Prostate gland (tissue), 2 donors: ENCODE measurements around the gene ANKMY2. TPM values are rescaled to one million over a fixed set of nuclear protein-coding genes. Genes with fewer than 3 reads are reported as not detected.
A peak's percentile ranks its signal among the peaks of the same experiment; 100 is the strongest.
"Not testable (repeated sequence)": the region's sequence is repeated elsewhere in the genome, so short reads cannot be mapped to it uniquely, and the experiment has no call there.

Experiments
- DNase-seq: peaks from one replicate; pipeline ENCODE4 v3.0.0-alpha.2; 2019; ENCODE audit warnings: low spot score
- H3K27ac ChIP-seq, 2 donors: fragments of 200-600 bp; sonication (generic); 2 replicates each; pipeline ENCODE4 v1.5.1; 2017 to 2019
- H3K27me3 ChIP-seq: fragments of 200-600 bp; sonication (generic); replicated peaks from 2 replicates; pipeline ENCODE4 v1.5.1; 2019; ENCODE audit not compliant: insufficient read depth
- H3K36me3 ChIP-seq, 2 donors: fragments of 200-600 bp; sonication (generic); 1 replicate in 1 of 2; 2 replicates in 1 of 2; pipeline versions ENCODE4 v1.5.1 to v1.8.1; 2017 to 2019
- H3K4me1 ChIP-seq: fragments of 200-600 bp; sonication (generic); replicated peaks from 2 replicates; pipeline ENCODE4 v1.5.1; 2019
- H3K4me3 ChIP-seq, 2 donors: fragments of 200-600 bp; sonication (generic); 2 replicates each; pipeline ENCODE4 v1.5.1; 2017 to 2019
- H3K9me3 ChIP-seq: fragments of 200-600 bp; sonication (generic); 2 replicates; pipeline ENCODE4 v1.5.1; 2017
- POLR2A ChIP-seq: fragments of 450-650 bp; IDR thresholded peaks from one replicate; pipeline ENCODE4 v1.6.1; 2016; ENCODE audit warnings: antibody characterized with exemption, mild to moderate bottlenecking
- POLR2AphosphoS5 ChIP-seq: sonication (generic); formaldehyde crosslinking; IDR thresholded peaks from one replicate; pipeline ENCODE4 v1.6.1; 2017; ENCODE audit warnings: antibody characterized with exemption
- WGBS: methylation state at CpG from one replicate; pipeline ENCODE4 v1.1.5; 2018; 5-methylcytosine and 5-hydroxymethylcytosine counted together
- intact Hi-C: fragments of 100-400 bp; cut with DNase I; formaldehyde crosslinking; loops from one replicate; pipeline ENCODE4 v1.14.2; 2022
- total RNA-seq, 2 donors: library from RNA; depleted of rRNA; stranded (reverse); fragments of >200 nt; gene quantifications; one replicate each; pipeline ENCODE4 v1.1.0, GENCODE V29; 2016
- TF ChIP-seq, protein P1 (sequence below), 4 experiments: fragments of 200-600 bp in 2 of 4; fragments of 450-650 bp in 2 of 4; sonication (generic) in 2 of 4; IDR thresholded peaks; 1 replicate in 3 of 4; 2 replicates in 1 of 4; pipeline ENCODE4 v1.5.1; 2016 to 2019; ENCODE audit warnings: antibody characterized with exemption in 4 of 4, mild to moderate bottlenecking in 2 of 4, moderate library complexity in 2 of 4

ANKMY2 gene
- total RNA-seq, 2 donors from 2014 or later: 15.5 to 16.4 TPM

DNA sequence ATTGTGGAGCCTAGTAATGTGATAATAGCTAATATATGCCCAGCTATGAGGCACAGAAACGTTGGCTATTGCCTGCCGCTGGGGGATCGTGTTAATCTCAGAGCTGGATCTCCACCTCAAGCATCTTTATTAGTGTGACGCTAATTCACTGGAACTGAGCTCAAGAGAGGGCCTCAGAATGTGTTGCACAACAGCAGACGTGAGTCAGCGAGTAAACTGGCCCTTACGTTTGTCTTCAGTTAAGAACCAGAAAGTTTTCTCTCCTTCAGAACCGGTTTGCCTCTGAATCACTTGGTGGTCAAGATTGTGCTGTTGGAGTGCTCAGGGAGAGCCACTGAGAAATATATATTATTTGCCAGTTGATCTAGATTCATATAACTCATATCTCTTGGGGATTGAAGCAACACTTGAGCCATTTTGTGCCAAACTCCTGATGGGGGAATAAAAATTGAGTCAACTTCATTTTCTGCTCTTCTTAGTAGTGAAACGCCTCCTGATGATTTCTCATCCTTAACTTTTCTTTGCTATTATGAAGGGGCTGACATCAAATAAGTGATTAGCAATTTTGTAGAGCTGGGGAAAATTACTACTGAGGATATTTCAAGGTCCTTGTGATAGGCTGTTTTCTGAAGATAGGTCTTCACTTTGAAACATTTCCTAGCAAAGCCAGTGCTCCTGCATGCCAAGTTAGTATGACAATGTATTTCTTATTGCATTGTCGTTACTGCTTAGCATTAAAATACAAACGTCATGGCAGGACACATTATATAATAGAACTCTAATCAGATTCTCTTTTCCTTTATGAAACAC, 22.7 kb upstream of the ANKMY2 start:
- Histone ChIP-seq H3K36me3 (no peaks in the 10 kb centered on the region), H3K4me3 (no peak overlapping the region), H3K27me3 (no peaks in the 10 kb centered on the region), H3K27ac (peak overlapping the region; percentile 74 to 75), H3K4me1 (peaks cover 5% of the 10 kb centered on the region), H3K9me3 (no peaks in the 10 kb centered on the region)
- peak; percentile 89 for DNase-seq
- 40% methylated on average over 11 of the region's 11 CpGs for WGBS
- intact Hi-C loops: no loop called here
- TF ChIP-seq, protein P1, sequence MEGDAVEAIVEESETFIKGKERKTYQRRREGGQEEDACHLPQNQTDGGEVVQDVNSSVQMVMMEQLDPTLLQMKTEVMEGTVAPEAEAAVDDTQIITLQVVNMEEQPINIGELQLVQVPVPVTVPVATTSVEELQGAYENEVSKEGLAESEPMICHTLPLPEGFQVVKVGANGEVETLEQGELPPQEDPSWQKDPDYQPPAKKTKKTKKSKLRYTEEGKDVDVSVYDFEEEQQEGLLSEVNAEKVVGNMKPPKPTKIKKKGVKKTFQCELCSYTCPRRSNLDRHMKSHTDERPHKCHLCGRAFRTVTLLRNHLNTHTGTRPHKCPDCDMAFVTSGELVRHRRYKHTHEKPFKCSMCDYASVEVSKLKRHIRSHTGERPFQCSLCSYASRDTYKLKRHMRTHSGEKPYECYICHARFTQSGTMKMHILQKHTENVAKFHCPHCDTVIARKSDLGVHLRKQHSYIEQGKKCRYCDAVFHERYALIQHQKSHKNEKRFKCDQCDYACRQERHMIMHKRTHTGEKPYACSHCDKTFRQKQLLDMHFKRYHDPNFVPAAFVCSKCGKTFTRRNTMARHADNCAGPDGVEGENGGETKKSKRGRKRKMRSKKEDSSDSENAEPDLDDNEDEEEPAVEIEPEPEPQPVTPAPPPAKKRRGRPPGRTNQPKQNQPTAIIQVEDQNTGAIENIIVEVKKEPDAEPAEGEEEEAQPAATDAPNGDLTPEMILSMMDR (IDR thresholded peaks at IDR 0.05): peak in 2 of 4 experiments; percentile 33 to 54
- TF ChIP-seq POLR2A (peak; percentile 21), POLR2AphosphoS5 (peak; percentile 95)

DNA sequence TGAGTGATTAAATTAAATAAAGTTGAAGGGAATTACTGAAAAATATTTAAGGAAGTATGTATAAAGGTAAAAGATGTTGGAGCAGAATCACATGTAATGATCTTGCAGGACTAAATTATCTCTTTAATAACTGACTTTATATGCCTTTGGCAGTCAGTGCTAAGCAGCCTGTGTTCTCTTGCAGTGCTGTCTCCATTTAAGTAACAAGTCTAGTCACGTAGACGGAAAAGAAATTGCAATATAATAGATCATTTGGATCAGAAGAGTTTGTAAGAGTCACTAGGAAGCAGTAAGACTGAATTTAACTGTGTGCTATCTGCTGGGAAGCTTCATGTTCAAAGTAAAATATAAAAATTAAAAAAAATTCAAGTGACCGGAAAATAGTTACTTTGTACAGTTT, 21.8 kb upstream of the ANKMY2 start:
- no peaks in the 10 kb centered on the region for H3K36me3 ChIP-seq
- no peaks in the 10 kb centered on the region for H3K27me3 ChIP-seq
- no peak for DNase-seq
- 42% methylated on average over 3 of the region's 3 CpGs for whole genome bisulfite sequencing
- TF ChIP-seq POLR2AphosphoS5: peak; percentile 63
- TF ChIP-seq POLR2A: no peak
- intact Hi-C loops: no loop called here
- H3K27ac ChIP-seq: peak overlapping the region; percentile 74 to 75
- H3K4me1 ChIP-seq: peaks cover 5% of the 10 kb centered on the region
- H3K4me3 ChIP-seq: no peak overlapping the region
- no peaks in the 10 kb centered on the region for H3K9me3 ChIP-seq

DNA sequence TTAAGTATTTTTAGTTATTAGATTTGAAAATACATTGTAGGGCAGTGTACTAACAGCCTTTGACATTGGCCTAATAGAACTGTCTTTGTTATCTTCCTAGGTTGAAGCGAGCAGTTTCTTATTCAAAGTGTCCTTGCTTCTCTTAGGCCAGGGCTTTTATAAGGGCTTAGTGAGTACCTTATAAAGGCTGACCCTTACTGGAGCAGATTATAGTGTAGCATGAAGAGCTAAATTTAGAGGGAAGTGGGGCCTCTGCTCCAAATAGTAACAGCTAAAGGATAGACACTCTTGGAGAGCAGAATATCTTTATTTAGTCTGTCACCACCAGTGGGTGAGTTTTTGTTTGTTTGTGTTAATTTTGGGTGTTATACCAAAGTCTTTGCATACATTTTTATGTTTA, 16.4 kb upstream of the ANKMY2 start:
- no peak overlapping the region for H3K4me3 ChIP-seq
- peak overlapping the region in 1 of 2 donors; percentile 8 for H3K27ac ChIP-seq
- no peak for DNase-seq
- intact Hi-C loops: no loop called here
- WGBS: 51% methylated on average over 1 of the region's 1 CpG
- no peaks in the 10 kb centered on the region for H3K4me1 ChIP-seq
- H3K9me3 ChIP-seq: no peaks in the 10 kb centered on the region
- H3K36me3 ChIP-seq: no peaks in the 10 kb centered on the region
- TF ChIP-seq POLR2AphosphoS5 (no peak), POLR2A (no peak)
- TF ChIP-seq, protein P1 (IDR thresholded peaks at IDR 0.05): no peak
- no peaks in the 10 kb centered on the region for H3K27me3 ChIP-seq

DNA sequence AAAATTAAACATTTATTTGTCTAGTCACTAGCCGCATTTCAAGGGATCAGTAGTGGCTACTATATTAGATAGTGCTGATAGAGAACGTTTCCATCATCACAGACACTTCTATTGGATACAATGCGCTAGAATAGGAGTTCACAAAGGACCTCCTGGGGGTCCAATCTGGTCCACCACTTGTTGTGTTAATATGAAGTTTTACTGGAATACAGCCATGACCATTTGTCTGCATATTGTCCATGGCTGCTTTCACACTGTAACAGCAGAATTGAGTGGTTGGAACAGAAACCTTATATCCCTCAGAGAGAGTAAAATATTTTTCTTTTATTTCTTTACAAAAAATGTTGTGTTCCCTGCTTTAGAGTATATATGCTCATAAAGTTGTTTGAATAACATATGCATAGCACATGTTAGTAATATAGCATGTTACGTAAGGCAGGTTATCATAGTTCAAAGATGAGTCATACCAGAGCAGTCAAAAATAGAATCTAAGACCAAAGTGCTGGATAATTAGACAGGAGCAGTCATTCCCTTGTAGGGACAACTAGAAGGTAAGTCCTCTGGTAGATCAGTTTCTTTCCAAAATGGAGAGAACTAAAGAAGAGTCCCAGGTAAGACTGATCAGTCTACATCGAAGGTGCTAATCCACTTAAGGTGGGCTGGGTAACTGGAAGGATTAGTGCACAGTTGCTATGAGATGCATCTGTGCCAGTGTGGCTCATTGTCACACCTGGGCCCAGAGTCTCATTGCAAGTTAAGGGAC, 15.3 kb upstream of the ANKMY2 start:
- WGBS: 84% methylated on average over 5 of the region's 5 CpGs
- TF ChIP-seq POLR2AphosphoS5 (no peak), POLR2A (no peak)
- TF ChIP-seq, protein P1 (IDR thresholded peaks at IDR 0.05): no peak
- no peaks in the 10 kb centered on the region for H3K9me3 ChIP-seq
- intact Hi-C loops: no loop called here
- DNase-seq: no peak
- no peaks in the 10 kb centered on the region for H3K36me3 ChIP-seq
- H3K4me1 ChIP-seq: no peaks in the 10 kb centered on the region
- no peak overlapping the region for H3K27ac ChIP-seq
- H3K27me3 ChIP-seq: no peaks in the 10 kb centered on the region
- H3K4me3 ChIP-seq: no peak overlapping the region

DNA sequence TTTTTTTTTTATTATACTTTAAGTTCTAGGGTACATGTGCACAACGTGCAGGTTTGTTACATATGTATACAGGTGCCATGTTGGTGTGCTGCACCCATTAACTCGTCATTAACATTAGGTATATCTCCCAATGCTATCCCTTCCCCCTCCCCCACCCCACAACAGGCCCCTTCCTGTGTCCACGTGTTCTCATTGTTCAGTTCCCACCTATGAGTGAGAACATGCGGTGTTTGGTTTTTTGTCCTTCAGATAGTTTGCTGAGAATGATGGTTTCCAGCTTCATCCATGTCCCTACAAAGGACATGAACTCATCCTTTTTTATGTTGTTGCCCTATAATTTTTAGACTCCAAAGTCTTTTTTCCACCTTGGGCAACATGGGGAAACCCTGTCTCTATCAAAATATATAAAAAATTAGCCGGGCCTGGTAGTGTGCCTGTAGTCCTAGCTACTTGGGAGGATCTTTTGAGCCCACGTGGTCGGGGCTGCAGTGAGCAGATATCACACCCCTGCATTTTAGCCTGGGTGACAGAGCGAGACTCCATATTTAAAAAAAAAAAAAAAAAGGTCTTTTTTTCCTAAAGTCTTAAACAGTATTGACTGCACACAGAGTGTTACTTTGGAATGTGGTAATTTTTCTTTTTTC, 14.4 kb upstream of the ANKMY2 start:
- intact Hi-C loops, H3K27ac ChIP-seq, H3K36me3 ChIP-seq, H3K27me3 ChIP-seq, H3K4me1 ChIP-seq, H3K4me3 ChIP-seq, DNase-seq, H3K9me3 ChIP-seq: not testable (repeated sequence)
- WGBS: 86% methylated on average over 8 of the region's 8 CpGs
